Hepatic stellate cell (primary cell): ENCODE data around the gene ZNF507.
"Not testable (repeated sequence)": the region's sequence is repeated elsewhere in the genome, so short reads cannot be mapped to it uniquely, and the experiment has no call there.

Experiments used
- DNase-seq: peaks from one replicate; pipeline ENCODE4 v3.0.0; 2011; ENCODE audit warnings: low spot score

The ZNF507 gene

DNA sequence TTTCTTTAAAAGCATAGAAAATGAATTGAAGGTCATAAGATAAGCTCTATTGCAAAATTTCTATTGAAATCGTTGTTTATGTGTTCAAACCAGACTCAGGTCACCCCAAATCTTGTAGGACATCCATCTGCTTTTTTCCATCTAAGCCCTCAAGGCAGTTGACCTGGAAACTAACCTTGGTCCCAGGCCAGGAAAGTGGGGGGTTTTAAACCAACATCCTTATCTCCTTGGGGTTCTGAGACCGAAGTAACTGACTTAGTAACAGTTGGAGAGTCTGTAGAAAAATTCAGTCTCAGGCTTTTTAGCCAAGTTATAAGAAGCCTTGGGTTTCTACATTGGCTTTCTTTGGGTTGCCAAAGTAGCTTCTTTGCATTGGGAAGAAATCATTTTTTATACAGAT is 23.4 kb downstream of the ZNF507 start:
- DNase-seq, result no peak

DNA sequence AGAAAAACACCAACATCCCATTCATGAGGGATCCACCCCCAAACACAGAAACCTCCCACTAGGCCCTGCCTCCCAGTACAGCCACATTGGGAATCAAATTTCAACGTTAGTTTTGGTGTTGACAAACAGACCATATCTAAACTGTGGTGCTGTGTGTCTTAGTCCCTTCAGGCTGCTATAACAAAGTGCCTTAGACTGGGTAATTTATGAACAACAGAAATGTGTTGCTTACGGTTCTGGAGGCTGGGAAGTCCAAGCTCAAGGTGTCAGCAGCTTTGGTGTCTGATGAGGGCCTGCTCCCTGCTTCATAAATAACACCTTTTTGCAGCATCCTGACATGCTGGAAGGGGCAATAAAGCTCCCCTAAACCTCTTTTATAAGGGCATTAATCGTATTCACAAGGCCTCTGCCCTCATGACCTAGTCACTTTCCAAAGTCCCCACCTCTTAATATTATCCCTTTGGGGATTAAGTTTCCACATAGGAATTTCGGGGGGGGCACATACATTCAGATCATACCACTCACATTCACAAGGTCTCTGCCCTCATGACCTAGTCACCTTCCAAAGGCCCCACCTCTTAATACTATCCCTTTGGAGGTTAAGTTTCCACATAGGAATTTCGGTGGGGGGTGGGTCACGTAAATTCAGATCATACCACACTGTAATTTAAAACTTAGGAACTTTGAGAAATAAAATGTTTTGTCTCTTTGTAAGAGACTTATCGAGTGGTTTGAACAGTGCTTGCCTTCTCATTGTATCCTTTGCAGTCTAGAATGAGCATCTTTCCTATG is 27.5 kb downstream of the ZNF507 start:
- no peak for DNase-seq

DNA sequence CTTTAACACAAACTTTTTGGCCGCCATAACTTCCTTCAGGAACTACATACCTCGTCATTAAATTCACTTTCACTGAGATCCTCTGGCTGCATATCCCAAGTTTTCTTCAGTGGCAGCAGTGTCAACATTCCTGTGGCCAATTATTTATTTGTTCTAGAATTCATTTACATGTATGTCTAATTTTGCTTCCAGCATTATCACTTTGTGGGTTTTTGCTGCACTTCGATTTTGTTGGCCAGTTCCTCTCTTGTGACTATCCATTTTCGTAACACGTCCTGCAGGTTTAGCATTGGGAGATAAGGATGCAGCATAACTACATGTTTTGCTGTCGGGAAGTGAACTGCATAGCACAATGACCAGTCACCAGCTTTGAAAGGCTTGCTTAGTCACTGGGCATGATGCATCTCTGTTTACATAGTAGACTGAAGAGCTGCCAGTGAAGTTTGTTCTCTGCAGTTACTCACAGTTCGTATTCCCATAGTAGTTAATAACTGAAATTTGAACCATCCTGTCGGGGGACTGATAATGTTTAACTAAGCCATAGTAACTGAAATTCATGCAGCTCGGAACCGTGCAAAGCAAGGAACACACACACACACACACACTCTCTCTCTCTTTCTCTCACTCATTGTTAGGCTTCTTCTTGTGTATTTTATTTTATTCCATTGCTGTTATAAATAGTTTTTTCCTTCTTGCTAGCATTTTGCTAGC is 28.3 kb downstream of the ZNF507 start:
- DNase-seq, result peak; percentile 72

DNA sequence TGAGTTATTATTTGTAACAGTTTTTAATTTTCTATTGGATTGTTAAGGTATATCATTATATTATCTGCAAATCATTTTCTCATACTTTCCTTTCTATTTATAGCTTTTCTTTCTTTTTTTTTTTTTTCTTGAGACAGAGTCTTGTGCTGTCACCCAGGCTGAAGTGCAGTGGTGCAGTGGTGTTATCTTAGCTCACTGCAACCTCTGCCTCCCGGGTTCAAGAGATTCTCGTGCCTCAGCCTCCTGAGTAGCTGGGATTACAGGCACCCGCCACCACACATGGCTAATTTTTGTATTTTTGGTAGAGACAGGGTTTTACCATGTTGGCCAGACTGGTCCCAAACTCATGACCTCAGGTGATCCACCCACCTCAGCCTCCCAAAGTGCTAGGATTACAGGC is 29.0 kb downstream of the ZNF507 start:
- not testable (repeated sequence) for DNase-seq

DNA sequence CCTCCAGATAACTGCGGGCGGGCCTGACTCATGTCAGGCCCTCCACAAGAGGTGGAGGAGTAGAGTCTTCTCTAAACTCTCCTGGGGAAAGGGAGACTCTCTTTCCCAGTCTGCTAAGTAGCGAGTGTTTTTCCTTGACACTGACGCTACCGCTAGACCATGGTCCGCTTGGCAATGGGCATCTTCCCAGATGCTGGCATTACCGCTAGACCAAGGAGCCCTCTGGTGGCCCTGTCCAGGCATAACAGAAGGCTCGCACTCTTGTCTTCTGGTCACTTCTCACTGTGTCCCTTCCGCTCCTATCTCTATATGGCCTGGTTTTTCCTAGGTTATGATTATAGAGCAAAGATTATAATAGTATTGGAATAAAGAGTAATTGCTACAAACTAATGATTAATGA is 31.7 kb downstream of the ZNF507 start:
- not testable (repeated sequence) for DNase-seq

DNA sequence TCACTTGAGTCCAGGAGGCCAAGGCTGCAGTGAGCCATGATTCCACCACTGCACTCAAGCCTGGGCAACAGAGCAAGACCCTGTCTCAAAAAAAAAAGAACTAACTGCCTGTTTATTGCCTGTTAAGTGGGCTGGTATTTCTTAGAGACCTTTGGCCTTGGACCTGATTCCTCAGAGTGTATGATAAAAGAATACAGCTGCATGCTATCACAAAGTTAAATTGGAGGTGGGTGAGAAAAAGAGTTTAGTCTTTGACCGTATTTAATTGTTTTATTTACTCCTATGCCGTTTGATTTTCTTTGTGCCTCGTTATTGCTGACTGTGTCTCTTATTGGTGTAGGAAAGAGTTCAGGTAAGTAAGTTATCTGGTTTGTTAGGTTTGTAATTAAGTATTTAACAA is 34.9 kb downstream of the ZNF507 start:
- DNase-seq, result no peak

DNA sequence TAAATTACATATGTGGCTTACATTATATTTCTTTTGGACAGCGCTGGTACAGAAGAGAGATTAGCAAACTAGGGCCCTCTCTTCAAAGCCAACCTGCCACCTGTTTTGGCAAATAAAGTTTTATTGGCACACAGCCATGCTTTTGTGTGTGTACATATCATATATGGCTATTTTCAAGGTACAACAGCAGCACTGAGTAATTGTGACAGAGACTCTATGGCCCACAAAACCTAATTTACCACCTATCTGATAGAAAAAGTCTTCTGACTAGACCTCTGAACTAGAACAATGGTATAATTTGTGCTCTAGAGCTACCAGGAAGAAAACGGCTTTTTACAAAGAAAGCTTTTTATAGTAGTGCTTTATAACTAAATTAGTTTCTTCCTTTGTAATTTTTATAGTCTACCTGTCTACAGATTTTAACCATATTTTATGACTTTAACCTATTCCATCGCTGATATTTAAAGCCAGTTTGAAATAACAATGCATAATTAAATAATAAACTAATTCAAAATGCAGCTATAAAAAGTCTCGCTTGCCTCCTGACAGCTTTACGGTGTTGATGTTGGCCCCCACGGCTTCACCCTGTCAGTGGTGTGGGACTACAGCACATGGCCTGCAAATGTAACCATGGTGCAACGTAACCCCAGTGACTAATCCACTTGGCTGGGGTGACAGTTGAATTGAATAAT is 42.4 kb downstream of the ZNF507 start:
- no peak for DNase-seq

DNA sequence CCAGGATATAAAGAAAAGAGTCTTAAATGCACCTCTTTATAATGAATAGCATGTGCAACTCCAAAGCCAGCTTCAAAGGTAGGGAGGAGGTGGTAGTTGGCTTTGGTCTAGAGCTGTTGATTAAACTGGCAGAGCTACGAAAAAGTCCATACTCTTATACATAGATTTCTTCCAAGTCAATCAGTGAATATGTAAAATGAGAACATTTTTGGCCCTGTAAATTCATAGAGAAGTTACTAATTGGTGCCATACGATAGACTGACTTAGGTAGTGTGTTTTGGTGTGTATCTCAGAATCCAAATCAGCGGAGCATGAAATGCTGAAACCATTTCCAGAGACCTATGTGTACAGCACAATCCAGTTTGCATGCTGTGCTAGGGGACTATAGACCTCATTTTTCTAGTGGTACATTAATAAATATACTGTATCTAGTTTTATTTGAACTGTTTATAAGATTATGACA is 43.0 kb downstream of the ZNF507 start:
- DNase-seq, result no peak

DNA sequence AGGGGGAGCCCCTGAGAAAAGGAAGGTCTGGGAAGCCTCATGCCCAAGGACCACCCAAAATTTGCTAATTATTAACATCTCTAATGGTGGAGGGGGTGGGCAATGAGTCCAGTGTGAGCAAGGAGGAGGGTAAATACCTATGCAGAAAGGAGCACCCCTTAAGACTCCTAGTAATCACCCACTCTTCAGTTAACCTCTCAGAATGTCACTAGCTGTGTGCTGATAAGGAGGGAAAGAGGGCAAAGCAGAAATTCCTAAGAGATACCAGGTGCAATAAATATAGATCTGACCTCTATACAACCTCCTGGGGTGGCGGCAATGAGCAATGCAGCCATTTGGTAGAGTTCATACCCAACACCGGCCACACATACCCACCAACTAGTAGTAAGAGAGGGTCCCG is 47.5 kb downstream of the ZNF507 start:
- no peak for DNase-seq

DNA sequence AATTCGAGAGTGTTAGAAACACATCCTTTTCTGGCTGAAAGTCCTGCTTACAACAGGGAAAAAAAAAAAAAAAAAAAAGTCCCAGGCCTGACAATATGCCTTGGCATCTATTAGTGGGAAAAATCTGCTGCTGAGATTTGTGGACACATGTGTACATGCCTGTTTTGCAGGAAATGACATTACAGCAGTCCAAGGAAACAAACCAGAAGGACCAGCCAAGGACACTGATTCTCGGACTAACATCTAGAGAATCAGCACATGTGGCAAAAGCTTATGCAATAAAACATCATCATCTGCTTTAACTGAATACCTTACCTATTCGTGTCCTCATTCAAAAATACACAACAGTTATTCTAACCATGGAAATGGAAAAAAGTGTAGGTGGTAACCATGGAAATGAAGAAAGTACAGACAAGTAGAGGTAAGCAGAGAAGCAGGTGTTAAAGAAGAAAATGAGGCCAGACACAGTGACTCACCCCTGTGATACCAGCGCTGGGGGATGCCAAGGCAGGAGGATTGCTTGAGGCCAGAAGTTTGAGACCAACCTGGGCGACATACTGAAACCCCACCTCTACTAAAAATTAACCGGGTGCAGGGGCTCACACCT is 50.7 kb downstream of the ZNF507 start:
- no peak for DNase-seq

DNA sequence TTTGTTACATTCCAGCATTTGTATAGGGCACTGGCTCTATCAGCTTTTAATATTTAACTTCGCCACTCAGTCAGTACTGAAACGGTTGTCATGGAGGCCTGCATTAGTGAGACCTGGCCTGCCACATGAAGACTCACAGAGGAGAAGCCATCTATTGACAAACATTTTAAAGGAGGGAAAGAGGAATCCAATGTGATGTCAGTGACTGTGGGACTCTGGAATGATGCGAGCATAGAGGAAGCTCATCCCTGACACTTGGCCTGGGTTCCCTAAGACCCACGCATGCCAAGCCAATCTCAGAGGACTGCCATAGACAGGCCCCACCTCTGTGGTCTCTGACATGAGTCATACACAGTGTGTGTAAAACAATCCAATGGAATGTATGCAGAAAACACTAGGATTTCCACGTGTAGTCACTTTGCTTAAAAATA is 52.3 kb downstream of the ZNF507 start:
- DNase-seq, result peak; percentile 49

DNA sequence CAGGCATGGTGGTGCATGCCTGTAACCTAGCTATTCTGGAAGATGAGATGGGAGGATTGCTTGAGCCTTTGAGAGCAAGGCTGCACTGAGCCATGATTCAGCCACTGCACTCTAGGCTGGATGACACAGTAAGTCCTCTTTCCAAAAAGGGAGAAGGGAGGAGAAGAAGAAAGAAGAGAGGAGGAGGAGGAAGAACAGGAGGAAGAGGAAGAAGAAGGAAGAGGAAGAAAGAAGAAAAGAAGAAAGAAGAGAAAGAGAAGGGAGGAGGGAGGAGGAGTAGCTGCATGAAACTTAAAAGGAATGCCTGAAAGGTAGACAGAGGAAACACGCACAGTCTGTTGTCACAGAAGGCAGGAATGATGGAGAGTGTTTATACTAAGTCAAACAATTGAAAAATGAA is 56.6 kb downstream of the ZNF507 start:
- DNase-seq, result no peak

DNA sequence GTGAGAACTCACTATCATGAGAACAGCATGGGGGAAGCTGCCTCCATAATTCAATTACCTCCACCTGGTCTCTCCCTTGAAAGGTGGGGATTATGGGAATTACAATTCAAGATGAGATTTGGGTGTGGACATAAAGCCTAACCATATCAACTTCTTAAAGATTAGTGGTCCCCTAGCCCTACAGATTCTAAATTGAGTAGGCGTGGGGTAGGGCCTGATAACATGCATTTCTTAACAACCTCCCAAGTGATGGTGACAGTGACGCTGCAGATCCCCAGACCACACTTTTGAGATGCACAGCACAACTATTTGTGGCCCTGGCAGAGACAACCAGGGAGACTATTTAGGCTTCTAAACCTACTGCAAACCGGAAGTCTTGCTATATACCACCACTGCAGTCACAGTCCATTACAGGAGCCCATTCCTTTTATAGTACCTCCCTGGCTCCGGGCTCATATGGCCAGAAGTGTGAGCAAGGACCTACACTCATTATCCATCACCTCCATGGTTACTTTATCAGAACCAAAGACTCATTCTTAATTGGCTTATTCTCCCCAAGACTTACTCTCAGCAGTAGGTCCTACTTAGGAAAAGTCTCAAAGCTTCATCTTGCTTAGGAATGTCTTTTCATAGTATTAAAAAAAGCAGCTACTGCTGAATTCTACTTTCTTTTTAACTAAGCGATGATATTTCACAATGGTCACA is 58.0 kb downstream of the ZNF507 start:
- no peak for DNase-seq

DNA sequence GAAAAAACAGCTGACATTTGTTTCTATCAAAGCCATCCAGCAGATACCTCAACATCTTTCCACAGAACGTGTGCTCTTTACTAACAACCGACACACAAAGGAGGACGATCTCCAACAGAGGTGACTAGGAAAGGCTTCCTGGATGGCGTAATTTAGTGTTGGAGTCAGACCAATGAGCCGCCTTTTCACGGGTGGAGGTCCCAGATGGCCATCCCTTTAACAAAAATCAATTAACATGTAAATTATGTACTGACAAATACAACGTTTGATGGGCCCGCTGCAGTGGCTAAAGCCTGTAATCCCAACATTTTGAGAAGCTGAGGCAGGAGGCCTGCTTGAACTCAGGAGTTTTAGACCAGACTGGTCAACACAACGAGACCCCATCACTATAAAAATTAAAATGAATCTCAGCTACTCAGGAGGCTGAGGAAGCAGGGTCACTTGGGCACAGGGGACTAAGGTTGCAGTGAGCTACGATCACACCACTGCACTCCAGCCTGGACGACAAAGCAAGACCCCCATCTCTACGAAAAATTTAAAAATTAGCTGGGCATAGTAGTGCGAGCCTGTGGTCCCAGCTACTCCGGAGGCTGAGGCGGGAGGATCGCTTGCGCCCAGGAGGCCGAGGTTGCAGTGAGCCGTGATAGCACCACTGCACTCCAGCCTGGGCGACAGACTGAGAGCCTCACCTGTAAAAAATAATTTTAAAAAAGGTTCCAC is 59.0 kb downstream of the ZNF507 start:
- DNase-seq, result no peak

DNA sequence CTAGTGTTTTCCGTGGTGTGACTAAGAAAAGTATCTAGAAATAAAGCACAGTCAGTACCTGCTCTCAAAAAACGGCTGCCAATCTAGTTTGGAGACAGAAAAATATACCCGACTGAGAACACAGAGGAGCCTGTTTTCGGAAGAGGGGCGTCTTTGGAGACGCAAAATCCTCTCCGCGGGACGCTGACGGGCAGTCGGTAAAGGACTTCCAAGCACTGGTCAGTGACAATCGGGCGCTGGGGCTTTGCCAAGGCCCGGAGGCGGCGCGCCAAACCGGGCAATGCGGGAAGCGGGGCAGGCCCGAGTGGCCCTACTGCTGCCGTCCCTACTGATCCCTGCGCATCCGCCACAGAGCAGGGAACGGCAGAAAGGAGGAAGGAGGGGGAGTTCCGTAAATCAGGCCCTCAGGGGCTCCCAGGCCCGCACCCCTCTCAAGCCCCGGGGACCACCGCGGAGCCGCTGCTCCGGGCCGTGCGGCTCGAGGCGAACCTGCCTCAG is 59.6 kb downstream of the ZNF507 start:
- peak; percentile 36 for DNase-seq

DNA sequence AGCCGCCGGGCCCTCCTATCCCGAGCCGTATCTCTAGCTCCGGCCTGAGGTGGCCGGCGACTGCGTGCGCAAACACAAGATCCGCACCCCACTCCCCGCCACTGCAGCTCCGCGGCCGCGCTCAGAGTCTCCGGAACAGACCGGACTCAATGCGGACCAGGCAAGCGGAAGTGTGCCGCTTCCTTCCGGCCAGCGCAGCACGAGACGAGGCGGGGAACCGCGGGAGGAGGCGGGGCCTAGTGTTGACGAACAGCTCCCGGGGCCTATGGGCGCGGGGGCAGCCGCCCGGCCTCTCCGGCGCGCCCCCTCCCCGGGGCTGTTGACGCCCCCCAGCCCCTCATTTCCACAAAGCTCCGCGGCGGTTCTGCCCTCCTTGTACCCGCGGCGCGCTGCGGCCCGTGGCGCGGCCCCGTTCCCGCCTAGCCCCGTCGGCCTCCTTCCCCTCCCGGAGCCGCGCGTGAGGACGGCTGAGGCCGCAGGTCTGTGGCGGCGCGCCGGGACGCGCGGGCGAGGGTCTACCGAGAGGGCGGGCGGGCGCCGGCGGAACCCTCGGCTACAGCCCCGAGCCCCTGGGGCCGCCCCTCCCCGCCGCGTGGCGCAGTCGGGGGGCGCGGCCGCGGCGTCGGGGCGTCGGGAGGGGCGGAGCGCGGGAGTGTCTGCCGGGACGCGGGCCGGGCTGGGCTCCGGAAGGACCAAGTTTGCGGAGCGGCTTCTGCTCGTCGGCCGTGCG is 60.2 kb downstream of the ZNF507 start, which contains the start of gene DPY19L3:
Gene DPY19L3 (plus strand): TSS at position 340 of the 730 bp plus-strand sequence. CDS start 2,484 bp downstream, outside the sequence.
- DNase-seq, result peak; percentile 92

DNA sequence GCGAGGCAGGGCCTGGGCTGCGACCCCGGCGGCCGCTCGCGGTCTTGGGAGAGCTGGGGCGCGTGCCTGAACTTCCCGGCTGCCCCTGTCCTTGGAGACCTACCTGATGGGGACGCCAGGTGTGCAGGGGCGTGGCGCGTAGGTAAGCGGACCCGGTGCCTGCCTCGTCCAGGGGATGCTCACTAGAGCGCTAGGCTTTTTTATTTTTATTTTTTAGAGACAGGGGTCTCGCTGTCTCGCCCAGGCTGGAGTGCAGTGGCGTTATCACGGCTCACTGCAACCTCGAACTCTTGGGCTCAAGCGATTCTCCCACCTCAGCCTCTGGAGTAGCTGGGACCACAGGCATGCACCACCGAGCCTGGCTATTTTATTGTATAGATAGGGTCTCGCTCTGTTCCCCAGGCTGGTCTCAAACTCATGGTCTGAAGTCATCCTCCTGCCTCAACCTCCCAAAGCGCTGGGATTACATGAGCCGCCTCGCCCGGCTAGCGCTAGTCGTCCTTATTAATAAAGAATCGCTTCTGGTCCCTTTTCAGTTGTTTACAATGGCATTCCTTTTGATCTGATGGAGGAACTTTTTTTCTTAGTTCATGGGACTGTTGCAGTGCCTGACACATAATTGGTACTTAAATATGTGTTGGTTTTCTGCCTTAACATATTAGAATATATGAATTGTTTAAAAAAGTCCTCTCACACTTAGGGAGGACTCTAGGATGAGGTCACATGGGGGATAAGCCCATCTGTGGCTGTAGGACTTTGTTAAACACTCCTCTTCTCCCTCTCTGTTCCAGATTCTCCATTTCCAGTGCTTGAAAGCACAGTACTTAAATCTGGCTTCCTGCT is 61.0 kb downstream of the ZNF507 start:
- DNase-seq, result peak; percentile 11

DNA sequence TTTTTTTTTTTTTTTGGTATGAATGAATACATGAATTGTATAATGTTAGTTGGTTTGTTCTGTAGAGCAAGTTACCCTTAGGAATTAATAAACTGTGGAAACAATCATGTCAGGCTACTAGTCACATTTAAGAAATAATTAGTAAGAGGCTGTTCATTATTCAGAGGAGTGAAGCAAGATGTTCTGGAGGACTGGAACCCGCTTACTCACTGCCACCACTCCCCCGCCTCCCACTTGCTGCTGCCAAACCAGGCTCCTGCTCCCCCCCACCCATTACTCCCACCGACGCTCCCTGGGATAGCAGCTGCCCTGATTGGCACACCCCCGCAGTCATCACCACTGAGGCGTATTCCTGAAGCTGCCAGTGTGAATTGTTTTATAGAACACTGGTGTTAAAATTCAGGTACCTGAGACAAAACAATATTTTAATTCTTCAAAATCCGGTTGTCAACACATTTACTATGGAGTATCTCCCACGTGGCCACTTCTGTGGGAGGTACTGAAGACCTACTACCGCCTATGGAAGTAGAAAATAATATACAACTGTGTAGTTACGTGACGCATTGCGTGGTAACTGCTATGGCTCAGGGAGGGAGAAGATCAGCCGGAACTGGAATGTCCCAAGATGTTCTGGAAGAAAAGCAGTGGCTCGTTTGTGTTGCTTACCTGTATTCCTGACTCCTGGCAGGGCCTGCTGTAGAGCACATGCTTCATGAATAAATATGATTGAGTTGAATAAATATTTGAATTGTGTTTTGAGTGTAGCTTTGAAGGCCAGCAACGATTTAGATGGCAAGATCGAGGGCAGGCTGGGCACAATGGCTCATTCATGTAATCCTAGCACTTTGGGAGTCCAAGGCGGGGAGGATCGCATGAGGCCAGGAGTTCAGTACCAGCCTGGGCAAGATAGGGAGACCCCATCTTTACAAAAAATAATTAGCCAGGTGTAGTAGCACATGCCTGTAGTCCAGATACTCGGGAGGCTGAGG is 61.9 kb downstream of the ZNF507 start:
- no peak for DNase-seq
